ENCODE measurements around the gene ORC3.
"Not testable (repeated sequence)": the region's sequence is repeated elsewhere in the genome, so short reads cannot be mapped to it uniquely, and the experiment has no call there.

Gene ORC3

GRCh38 chr6:87684895-87685654, 95.1 kb downstream of the ORC3 start:
- POLR2A ChIA-PET, result interaction anchor here (0.9 kb wide), 1 partner anchor 16 kb away, joined by 4 read pairs; no protein-coding TSS in a partner anchor
- H3K4me3 ChIP-seq (ENCODE audit: low read depth, low read length), result no peak overlapping the region
- DNase-seq (ENCODE audit: low read depth, low spot score), result no peak
- CTCF ChIA-PET, result no interaction called here
- TF ChIP-seq CTCF (IDR thresholded peaks at IDR 0.05; ENCODE audit: insufficient read depth, low read length, missing control alignments), result no peak

- not testable (repeated sequence) for H3K4me3 ChIP-seq (ENCODE audit: low read depth, low read length)
Measured at GRCh38 chr6:87686636-87687205, 96.8 kb downstream of the ORC3 start.

GRCh38 chr6:87687296-87687695, 97.4 kb downstream of the ORC3 start:
- no peak overlapping the region for H3K4me3 ChIP-seq (ENCODE audit: low read depth, low read length)
- POLR2A ChIA-PET, result interaction anchor here (0.6 kb wide), 1 partner anchor 110 kb away, joined by 4 read pairs; no protein-coding TSS in a partner anchor
- CTCF ChIA-PET, result no interaction called here
- TF ChIP-seq CTCF (IDR thresholded peaks at IDR 0.05; ENCODE audit: insufficient read depth, low read length, missing control alignments), result no peak
- no peak for DNase-seq (ENCODE audit: low read depth, low spot score)

More at GRCh38 chr6:87686636-87687205, 96.8 kb downstream of the ORC3 start:
- DNase-seq (ENCODE audit: low read depth, low spot score); POLR2A ChIA-PET: not testable (repeated sequence)
- CTCF ChIA-PET, result interaction anchor here (0.7 to 1.0 kb wide), 2 partner anchors 18 to 110 kb away, joined by 3 read pairs; no protein-coding TSS in a partner anchor

- POLR2A ChIA-PET, result interaction anchor here (0.6 kb wide), 1 partner anchor 109 kb away, joined by 4 read pairs; no protein-coding TSS in a partner anchor
- H3K4me3 ChIP-seq (ENCODE audit: low read depth, low read length); DNase-seq (ENCODE audit: low read depth, low spot score); CTCF ChIA-PET: not testable (repeated sequence)
Measured at GRCh38 chr6:87687893-87688292, 98.0 kb downstream of the ORC3 start.

- no peak for DNase-seq (ENCODE audit: low read depth, low spot score)
- POLR2A ChIA-PET, result no interaction called here
- TF ChIP-seq CTCF (IDR thresholded peaks at IDR 0.05; ENCODE audit: insufficient read depth, low read length, missing control alignments), result no peak
- CTCF ChIA-PET, result interaction anchor here (1.2 kb wide), 1 partner anchor 10 kb away, joined by 3 read pairs; no protein-coding TSS in a partner anchor
- H3K4me3 ChIP-seq (ENCODE audit: low read depth, low read length), result no peak overlapping the region
Measured at GRCh38 chr6:87690441-87690840, 100.5 kb downstream of the ORC3 start.

GRCh38 chr6:87692086-87692485, 102.2 kb downstream of the ORC3 start:
- H3K4me3 ChIP-seq (ENCODE audit: low read depth, low read length), result no peak overlapping the region
- TF ChIP-seq CTCF (IDR thresholded peaks at IDR 0.05; ENCODE audit: insufficient read depth, low read length, missing control alignments), result no peak
- CTCF ChIA-PET, result no interaction called here
- POLR2A ChIA-PET, result no interaction called here
- DNase-seq (ENCODE audit: low read depth, low spot score), result no peak

- CTCF ChIA-PET; DNase-seq (ENCODE audit: low read depth, low spot score); H3K4me3 ChIP-seq (ENCODE audit: low read depth, low read length): not testable (repeated sequence)
- POLR2A ChIA-PET, result interaction anchor here (0.6 to 0.9 kb wide), 2 partner anchors 13 to 64 kb away, joined by 3 to 4 read pairs; no protein-coding TSS in a partner anchor
Measured at GRCh38 chr6:87696817-87697216, 106.9 kb downstream of the ORC3 start.
